H7 (cell line): ENCODE results near the gene ADGRL3. TPM values are rescaled to one million over a fixed set of nuclear protein-coding genes. Genes with fewer than 3 reads are reported as not detected.
A peak's percentile ranks its signal among the peaks of the same experiment; 100 is the strongest.

Source experiments
- DNase-seq: peaks from one replicate; pipeline ENCODE4 v3.0.0; 2012
- H3K27me3 ChIP-seq: 2 replicates; pipeline ENCODE4 v1.6.0; 2011; ENCODE audit warnings: mild to moderate bottlenecking, low read length; ENCODE audit not compliant: control insufficient read depth, insufficient read depth
- H3K36me3 ChIP-seq: replicated peaks from 2 replicates; pipeline ENCODE4 v1.5.1; 2011; ENCODE audit warnings: low read length; ENCODE audit not compliant: control insufficient read depth, insufficient read depth
- H3K4me3 ChIP-seq: 2 replicates; pipeline ENCODE4 v1.5.1; 2011; ENCODE audit warnings: low read depth, mild to moderate bottlenecking, control low read depth, low read length, moderate library complexity; ENCODE audit not compliant: insufficient read depth
- total RNA-seq: library from RNA; depleted of rRNA; stranded (reverse); fragments of >200 nt; shearing (Covaris generic); gene quantifications from 2 replicates; pipeline ENCODE4 v1.2.3, GENCODE V29; 2014

ADGRL3 gene
- total RNA-seq, 1 experiment from 2014 or later, result 6.8 TPM

DNA sequence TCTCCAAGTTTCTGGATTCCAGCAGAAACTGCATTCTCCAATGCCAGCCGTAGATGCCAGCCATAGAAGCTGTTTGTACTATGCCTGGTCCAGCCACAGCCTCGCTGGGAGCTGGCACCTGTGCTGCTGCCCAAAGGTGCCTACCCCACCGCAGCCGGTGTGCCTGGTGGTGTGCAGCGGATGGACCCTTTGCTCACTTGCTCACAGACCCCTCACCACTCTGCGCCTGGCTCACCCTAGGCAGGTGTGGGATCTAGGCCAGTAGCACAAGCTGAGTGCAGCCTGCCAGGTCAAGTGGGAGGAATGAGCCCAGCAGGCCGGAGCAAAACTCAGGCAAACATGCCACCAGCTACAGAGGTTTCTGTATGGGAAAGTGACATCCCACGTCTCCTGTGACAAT, 463.2 kb downstream of the ADGRL3 start:
- Histone ChIP-seq H3K36me3 (no peaks in the 10 kb centered on the region), H3K4me3 (no peak overlapping the region), H3K27me3 (no peaks in the 10 kb centered on the region)
- DNase-seq, result no peak

- no peak for DNase-seq
- H3K27me3 ChIP-seq, result no peaks in the 10 kb centered on the region
- H3K4me3 ChIP-seq, result no peak overlapping the region
- no peaks in the 10 kb centered on the region for H3K36me3 ChIP-seq
These were observed 465.5 kb downstream of the ADGRL3 start for GRCh38 chr4:61665649-61666048.

GRCh38 chr4:61666244-61666643, 466.1 kb downstream of the ADGRL3 start:
- Histone ChIP-seq H3K4me3 (no peak overlapping the region), H3K36me3 (no peaks in the 10 kb centered on the region), H3K27me3 (no peaks in the 10 kb centered on the region)
- DNase-seq, result no peak

GRCh38 chr4:61671599-61671998, 471.5 kb downstream of the ADGRL3 start:
- Histone ChIP-seq H3K4me3 (no peak overlapping the region), H3K27me3 (no peaks in the 10 kb centered on the region), H3K36me3 (no peaks in the 10 kb centered on the region)
- DNase-seq, result no peak

- DNase-seq, result no peak
- Histone ChIP-seq H3K36me3 (no peaks in the 10 kb centered on the region), H3K27me3 (no peaks in the 10 kb centered on the region), H3K4me3 (no peak overlapping the region)
These were observed 475.3 kb downstream of the ADGRL3 start for GRCh38 chr4:61675464-61675863.

GRCh38 chr4:61678297-61678696, 478.2 kb downstream of the ADGRL3 start:
- Histone ChIP-seq H3K27me3 (no peaks in the 10 kb centered on the region), H3K36me3 (no peaks in the 10 kb centered on the region), H3K4me3 (no peak overlapping the region)
- no peak for DNase-seq

DNA sequence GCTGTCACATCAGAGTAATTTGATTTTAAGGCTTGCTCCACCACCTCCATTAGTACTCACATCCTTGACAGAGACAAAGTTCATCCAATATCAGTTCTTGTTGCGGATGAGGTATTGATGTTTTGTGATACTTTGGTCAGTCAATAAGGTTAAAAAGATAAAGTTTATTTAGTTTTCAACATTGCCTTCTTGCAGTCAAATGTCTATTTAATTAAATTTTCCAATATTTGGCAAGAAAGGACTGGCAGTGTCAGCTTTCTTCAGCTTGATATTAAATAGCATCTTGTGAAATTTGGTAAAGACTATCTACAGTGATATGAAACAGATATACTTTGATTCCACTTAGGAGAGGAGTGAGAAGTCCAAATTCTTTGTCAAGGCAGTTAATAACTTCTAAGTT, 493.4 kb downstream of the ADGRL3 start:
- Histone ChIP-seq H3K4me3 (no peak overlapping the region), H3K27me3 (no peaks in the 10 kb centered on the region), H3K36me3 (no peaks in the 10 kb centered on the region)
- DNase-seq, result no peak

GRCh38 chr4:61714387-61714911, 514.3 kb downstream of the ADGRL3 start:
- no peaks in the 10 kb centered on the region for H3K36me3 ChIP-seq
- no peak for DNase-seq
- H3K27me3 ChIP-seq, result no peaks in the 10 kb centered on the region
- H3K4me3 ChIP-seq, result no peak overlapping the region

GRCh38 chr4:61716426-61716825, 516.3 kb downstream of the ADGRL3 start:
- no peak for DNase-seq
- Histone ChIP-seq H3K27me3 (no peaks in the 10 kb centered on the region), H3K36me3 (no peaks in the 10 kb centered on the region), H3K4me3 (no peak overlapping the region)

- H3K27me3 ChIP-seq, result no peaks in the 10 kb centered on the region
- no peak for DNase-seq
- H3K36me3 ChIP-seq, result no peaks in the 10 kb centered on the region
- H3K4me3 ChIP-seq, result no peak overlapping the region
These were observed 523.4 kb downstream of the ADGRL3 start for GRCh38 chr4:61723492-61723891.

GRCh38 chr4:61727286-61727685, 527.2 kb downstream of the ADGRL3 start:
- H3K27me3 ChIP-seq, result no peaks in the 10 kb centered on the region
- no peak overlapping the region for H3K4me3 ChIP-seq
- no peaks in the 10 kb centered on the region for H3K36me3 ChIP-seq
- no peak for DNase-seq

- Histone ChIP-seq H3K36me3 (peaks cover 6% of the 10 kb centered on the region), H3K4me3 (no peak overlapping the region), H3K27me3 (no peaks in the 10 kb centered on the region; the same call in 1 of the 2 replicates)
- DNase-seq, result no peak
These were observed 534.3 kb downstream of the ADGRL3 start for GRCh38 chr4:61734409-61734808.

GRCh38 chr4:61739887-61740286, 539.8 kb downstream of the ADGRL3 start:
- no peak for DNase-seq
- H3K27me3 ChIP-seq, result no peaks in the 10 kb centered on the region; the same call in 1 of the 2 replicates
- peaks cover 10% of the 10 kb centered on the region for H3K36me3 ChIP-seq
- H3K4me3 ChIP-seq, result no peak overlapping the region

DNA sequence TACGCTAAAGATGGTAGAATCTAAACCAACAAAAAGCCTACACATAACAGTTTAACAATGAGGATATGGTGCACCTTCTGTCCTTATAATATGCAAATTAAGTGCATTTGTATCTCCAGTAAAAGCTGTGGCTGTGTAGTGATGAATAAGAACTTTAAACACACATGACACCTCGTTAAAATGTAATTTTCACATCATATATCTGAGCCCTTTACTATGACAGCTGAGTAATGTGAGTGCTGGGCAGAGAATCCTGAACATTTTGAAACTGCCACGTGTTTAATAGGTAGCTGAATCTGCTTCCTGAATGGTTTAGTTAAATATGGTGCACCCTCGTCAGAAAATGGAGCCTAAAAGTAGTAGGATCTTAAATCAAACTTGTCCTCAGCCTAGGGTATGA, 540.8 kb downstream of the ADGRL3 start:
- H3K27me3 ChIP-seq, result no peaks in the 10 kb centered on the region; the same call in 1 of the 2 replicates
- no peak for DNase-seq
- no peak overlapping the region for H3K4me3 ChIP-seq
- H3K36me3 ChIP-seq, result peaks cover 9% of the 10 kb centered on the region

GRCh38 chr4:61741327-61742096, 541.4 kb downstream of the ADGRL3 start:
- H3K4me3 ChIP-seq, result no peak overlapping the region
- peak; percentile 31 for DNase-seq
- H3K27me3 ChIP-seq, result no peaks in the 10 kb centered on the region
- H3K36me3 ChIP-seq, result peaks cover 9% of the 10 kb centered on the region
